ENCODE measurements around the gene CCDC13.

The CCDC13 gene

DNA sequence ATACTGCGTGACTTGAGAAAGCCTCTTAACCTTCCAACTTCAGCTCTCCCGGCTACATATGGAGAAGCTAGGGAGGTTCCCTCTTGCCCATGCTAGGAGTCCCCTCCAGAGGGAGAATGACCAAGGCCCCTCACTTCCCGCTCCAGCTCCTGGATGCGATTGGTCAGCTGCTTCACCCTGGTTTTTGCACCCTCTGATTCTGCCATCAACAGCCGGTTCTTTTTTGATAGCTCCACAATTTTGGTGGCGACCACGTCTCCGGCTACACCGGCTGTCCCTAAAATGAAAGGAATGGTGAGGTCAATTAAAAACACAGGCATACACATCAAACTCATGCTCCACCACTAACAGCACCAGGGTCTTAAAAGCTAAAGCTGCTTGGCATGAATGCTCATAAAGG is 20.6 kb downstream of the CCDC13 start:
- DNase-seq (ENCODE audit: low read depth in 2 of 2), result no peak

DNA sequence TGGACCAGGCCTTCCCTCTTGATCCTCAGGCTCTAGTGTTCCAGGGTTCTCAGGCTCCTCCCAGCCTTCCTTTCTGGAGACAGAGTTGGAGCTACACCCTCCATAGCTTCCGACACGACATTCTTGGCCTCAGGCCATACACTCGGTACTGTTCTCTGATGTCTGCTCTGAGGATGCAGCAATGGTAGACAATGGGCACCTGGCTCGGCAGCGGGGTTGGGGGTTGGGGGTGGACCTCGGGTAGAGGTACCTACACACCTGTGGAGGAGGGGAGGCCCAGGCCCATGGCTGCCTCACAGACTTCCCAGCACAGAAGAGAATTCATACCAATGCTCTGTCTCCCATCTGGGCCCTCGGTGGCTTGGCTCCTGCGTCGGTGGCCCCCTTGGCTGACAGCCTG is 21.4 kb downstream of the CCDC13 start:
- DNase-seq (ENCODE audit: low read depth in 2 of 2), result no peak

DNA sequence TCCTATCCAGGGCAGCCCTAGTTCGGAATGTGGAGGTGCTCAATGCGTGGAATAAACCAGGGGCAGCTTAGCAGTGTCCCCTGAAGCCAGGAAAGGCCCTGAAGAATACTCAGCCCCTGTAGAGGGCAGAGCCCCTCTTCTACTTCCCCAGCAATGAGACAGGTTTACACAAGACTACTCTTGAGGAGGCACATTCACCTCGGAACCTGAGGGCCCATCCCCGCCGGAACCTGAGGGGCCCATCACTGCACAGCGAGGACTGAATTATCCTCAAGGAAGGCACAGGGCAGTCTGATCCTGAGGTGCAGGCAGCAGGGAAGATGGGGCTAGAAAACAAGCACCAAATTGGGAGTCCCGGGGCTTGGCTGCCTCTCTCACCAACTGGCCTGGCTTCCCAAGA is 22.2 kb downstream of the CCDC13 start:
- no peak for DNase-seq (ENCODE audit: low read depth in 2 of 2)

DNA sequence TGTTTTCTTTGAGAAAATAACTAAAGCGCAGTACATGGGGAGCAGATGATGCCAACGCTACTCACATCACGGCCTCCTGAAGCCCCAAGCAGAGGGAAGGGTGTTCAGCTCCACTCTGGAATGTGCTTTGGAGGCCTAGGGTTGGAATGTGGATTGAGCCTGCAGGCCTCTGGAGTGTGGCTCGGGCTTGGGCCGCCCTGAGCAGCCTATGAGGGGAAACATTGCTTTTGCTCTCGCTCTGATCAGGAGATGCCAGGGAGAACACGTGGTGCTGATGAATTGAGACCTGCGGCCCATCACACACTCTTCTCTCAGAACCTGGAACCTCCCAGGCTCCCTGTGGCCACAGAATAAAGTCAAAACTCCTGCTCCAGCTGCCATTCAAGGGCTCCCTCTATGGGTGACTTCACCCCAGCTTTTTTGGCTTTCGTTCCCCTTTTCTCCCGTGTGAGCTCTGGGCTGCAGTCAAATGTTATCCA is 23.3 kb downstream of the CCDC13 start:
- no peak for DNase-seq (ENCODE audit: low read depth in 2 of 2)

DNA sequence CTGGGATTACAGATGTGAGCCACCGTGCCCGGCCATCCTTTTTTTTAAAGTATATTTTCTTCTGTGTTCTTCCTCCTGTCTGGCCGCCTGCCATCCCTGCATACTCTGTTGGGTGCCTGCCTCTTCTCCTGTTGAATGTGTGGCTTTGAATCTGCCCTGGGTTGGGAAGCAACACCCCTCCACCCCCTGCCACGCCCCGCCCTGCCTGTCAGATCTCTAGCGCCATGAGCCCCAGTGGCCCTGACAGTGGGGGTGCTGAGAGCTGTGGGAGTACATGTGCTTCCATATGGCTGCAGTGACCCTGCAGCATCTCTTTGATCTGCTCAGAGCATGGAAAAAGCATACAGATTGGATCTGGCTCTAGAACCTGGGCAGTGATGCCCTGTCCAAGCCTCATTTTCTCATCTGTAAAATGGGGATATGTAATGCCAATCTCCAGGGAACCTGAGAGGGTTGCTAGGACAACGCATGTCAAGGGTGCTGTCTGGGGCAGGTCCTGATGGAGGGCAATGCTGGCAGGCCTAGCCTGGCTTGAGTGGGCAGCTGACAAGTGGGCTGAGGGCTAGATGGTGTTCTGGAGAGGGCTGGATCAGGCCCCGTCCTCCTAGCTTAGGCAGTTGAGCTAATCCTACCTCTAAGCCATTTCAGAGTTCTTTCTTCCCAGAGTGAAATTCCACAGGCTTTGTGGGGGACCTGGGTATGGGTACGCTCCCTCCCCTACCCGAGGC is 23.9 kb downstream of the CCDC13 start:
- DNase-seq (ENCODE audit: low read depth in 2 of 2), result no peak

- no peak for DNase-seq (ENCODE audit: low read depth in 2 of 2)
Observed at GRCh38 chr3:42747581-42747980, 25.5 kb downstream of the CCDC13 start.

DNA sequence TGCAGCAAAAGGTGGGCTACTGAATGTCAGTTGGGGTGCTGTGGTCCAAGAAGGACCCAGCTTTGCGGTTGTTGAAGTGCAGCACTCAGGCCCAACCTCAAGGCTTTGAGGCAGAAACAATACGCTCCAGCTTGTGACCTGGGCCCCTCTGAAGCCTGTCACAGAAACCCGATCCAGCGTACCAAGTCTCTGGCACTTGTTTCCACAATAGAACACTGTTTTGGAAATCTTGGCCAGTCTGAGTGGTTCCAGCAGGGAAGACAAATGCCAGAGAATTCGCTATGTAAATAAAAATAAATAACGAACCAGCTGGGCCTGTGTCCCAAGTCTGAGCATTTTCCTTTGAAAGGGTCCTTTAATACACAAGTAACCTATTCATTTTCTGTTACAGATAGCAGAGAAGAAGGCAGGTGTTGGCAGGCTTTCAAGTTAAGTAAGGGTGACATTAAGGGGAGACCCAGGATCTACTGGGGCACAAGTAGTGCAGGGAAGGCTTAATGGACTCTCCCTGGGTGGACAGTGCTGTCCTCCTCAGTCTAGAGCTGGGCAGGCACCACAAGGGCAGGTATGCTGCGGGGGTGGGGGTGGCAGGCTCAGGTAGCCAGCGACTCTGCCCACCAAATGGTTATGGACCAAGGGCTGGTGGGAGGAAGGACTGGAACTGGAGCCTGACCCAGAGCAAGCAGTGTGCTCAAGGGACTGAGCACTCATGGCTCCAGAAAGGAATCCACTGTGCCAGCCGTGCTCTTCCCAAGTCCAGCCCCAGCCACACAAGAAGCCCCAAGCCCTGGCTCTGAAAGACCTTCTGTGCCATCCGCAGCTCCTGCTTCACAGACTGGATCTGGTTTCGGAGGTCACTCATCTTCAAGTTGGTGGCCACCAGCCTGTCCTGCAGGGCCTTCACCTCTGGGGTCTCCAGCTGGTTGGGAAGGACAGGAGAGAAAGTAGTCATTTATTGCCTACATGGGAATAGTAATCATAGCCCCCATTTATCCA is 26.3 kb downstream of the CCDC13 start:
- DNase-seq (ENCODE audit: low read depth in 2 of 2), result no peak

DNA sequence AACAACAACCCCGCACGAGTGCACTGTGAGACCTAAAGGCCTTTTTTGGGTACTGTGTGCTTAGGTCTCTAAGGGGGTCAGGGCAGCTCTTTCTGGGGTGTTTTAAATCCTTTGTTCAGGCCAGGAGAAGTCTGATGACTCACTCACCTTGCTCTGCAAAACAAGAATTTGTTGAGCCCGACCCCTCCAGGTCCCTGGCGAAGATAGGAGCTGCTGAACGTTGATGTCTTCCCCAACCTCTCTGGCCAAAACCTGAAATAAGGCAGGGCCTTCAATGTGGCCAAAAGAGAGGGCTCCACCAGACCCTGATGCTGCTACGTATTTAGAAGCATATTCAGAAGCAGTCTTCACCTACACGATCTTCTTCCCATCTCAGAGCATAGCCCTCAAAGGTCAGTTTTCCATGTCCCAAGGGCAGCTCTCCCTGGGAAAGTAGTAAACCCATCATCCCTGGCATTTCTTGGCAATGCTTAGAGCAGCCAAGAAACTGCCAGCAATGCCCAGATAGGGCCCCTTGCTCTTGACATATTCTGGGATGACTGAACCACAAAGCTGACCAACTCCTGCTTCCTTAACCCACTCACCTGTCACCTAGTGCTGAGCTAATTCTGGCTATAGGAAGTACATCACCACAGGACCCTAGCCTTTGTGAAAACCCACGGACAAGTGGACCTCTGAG is 27.1 kb downstream of the CCDC13 start:
- no peak for DNase-seq (ENCODE audit: low read depth in 2 of 2)

- DNase-seq (ENCODE audit: low read depth in 2 of 2), result no peak
Observed at GRCh38 chr3:42745291-42745745, 27.7 kb downstream of the CCDC13 start.

DNA sequence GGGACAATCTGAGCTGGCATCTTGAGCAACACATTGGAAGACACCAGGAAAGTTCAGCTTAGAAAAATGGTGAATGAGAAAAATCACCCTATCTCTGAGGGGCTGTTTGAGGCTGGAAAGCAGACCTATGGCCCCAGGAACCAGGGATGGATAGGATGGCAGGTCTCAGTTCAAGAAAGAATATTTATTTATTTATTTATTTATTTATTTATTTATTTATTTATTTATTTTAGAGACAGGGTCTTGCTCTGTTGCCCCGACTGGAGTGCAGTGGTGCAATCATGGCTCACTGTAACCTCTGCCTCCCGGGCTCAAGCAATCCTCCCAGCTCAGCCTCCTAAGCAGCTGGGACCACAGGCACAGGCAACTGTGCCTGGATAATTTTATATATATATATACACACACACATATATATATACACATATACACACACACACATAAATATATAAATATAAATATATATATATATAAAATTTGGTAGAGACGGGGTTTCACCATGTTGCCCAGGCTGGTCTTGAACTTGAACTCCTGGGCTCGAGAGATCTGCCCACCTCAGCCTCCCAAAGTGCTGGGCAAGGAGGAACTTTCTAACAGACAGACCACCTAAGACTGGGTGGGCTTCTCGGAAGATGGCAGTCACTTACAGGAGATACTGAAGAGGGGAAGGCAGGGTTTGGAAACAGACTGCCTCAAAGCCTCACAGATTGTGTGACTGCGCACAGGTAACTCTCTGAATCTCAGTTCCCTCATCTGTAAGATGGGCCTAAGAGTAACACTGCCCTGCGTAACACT is 29.7 kb downstream of the CCDC13 start:
- no peak for DNase-seq (ENCODE audit: low read depth in 2 of 2)

DNA sequence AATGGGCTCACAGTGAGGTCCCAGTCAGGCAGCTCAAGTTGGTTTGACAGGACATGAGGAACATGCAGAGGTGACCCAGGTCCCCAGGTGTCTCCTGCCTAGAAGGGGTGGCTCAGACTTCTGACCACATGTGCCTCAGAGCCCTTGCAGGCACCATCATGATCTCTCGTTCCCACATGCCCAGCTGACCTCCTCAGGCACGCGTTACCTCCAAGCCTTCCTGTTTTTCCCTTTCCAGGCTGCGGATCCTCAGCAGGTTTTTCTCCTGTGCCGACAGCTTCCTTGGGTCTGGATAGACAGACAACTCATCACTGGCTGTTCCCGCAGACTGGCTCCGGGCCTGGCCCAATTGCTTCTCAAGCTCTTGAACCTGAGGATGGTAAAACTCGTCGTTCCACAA is 30.4 kb downstream of the CCDC13 start:
- no peak for DNase-seq (ENCODE audit: low read depth in 2 of 2)

- DNase-seq (ENCODE audit: low read depth in 2 of 2), result no peak
Observed at GRCh38 chr3:42742259-42742658, 30.8 kb downstream of the CCDC13 start.

DNA sequence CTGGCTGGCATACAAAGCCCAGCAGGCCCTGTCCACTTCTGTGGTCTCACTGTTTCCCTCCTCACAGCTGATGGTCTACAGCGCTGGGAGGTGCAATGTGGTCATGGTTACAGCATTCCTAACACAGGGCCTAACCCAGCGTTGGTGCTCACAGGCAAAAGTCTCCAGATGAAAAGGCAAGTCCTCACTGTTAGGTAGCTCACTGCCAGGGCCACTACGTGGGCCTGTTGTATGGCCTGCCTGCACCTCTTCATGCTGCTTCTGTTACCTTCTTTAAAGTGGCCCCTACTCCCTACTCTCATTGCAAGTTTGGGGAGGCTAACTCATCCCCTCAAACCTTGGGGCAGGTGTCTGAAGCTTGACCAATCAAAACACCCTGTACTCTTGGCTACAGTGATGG is 31.3 kb downstream of the CCDC13 start:
- no peak for DNase-seq (ENCODE audit: low read depth in 2 of 2)

DNA sequence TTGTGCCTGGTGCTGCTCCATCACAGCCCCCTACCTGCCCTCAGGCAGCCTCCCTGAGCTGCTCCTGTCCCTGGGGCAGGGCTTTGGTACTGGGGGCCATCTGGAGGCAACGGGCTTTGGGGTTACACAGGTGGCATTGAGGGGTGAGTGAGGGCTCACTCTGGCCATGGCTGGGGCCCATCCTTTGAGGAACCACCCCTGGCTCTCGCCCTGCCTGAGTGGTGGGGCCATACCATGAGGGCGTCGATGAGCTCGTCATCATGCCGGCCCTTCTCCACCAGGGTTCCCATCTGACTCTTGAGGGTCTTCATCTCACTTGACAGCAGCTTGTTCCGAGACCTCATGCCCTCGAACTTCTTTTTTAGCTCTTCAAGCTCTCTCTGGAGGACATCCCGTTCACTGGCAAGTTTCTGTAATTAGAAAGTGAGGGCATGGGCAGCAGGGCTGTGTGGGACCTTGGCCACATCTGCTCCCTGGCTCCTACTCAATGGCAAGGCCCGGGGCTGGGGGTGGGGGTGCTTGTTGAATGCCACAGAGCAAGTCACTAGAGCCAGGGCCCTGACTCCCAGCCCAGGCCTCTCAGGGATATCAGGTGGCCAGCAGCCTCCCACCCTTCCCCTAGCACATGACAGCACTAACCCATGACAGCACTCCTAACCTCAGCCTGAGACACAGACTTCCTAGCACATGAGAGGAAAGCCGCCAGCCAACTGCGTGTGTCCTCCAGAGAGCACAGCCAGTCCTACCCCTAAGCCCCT is 33.5 kb downstream of the CCDC13 start:
- no peak for DNase-seq (ENCODE audit: low read depth in 2 of 2)

DNA sequence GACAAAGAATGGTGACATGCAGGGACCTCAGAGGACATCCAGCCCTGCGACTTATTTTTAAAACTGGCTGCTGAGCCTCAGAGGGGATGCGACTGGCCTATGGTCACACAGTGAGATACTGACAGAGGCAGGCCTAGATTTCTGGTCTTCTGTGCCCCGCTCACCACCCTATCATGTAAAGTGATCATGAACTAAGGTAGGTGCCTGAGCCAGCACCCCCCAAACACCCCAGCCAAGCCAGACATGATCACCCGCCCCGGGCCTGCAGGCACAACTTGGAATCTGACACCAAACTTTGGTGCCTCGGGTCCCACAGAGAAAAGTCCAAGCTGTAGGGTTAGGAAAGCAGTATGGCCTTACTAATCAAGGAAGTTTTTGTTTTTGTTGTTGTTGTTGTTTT is 36.5 kb downstream of the CCDC13 start:
- no peak for DNase-seq (ENCODE audit: low read depth in 2 of 2)

DNA sequence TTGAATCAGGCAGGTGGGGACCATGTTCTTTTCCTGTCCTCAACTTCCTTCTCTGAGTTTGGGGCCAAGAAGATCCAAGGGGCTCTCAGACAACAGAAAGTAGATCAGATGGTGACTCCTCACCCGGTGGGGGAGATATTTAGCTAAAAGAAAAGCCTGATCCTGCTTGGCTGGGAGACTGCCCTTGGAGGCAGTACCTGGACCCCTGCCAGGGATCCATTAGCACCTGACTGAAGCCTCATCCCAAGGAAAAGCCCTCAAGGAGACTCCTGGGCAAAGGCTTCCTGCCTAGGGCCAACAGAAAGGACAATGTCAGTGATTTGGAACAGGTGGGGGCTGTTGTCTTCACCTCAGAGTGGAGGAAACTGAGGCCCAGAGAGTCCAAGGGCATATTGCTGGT is 37.0 kb downstream of the CCDC13 start:
- DNase-seq (ENCODE audit: low read depth in 2 of 2), result no peak

DNA sequence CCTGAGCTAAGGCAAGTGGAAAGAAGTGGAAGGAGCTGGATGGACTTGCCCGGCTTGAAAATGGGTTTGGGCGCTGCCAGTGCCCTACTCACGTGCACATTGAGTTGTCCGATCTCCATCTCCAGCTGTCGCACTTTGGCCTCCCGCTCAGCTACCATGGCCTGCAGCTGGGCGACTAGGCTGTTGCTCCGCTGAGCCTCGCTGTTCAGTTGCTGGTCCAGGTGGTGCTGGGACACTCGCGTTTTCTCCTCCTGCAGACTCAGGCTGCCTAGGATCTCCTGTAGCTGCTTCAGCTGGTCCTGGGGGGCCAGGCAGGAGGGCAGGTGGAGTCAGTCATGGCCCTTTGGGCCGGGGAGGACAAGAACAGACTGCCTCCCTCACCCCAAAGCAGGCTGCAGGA is 37.4 kb downstream of the CCDC13 start:
- no peak for DNase-seq (ENCODE audit: low read depth in 2 of 2)

DNA sequence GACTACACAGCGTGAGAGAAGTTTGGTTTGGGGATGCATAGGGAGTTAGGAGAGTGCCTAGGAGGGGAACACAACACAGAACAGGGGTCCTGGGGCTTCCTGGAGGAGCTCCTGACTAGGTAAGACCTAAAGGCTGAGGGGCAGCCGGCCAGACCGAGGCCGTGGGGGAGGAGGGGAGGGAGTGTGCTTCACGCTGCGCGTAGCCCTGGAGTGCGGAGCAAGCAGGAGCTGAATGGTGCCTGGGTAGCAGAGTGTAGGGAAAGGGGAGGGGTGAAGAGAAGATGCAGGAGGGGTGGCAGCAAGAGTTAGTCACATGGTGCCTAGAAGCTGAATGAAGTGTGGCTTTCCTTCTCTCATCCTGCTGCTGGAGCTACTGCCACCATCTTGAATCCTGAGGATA is 38.0 kb downstream of the CCDC13 start:
- no peak for DNase-seq (ENCODE audit: low read depth in 2 of 2)

- no peak for DNase-seq (ENCODE audit: low read depth in 2 of 2)
Observed at GRCh38 chr3:42734263-42734860, 38.7 kb downstream of the CCDC13 start.
